Activated naive CD8-positive, alpha-beta T cell treated with anti-CD3 and anti-CD28 coated beads, Interleukin-2, amount 10 ng/mL, durations not matched to agents 7 days and 5 days (primary cell): Measurements from ENCODE around the gene CHST4. TPM values are rescaled to one million over a fixed set of nuclear protein-coding genes. Genes with fewer than 3 reads are reported as not detected.
"Not testable (repeated sequence)": the region's sequence is repeated elsewhere in the genome, so short reads cannot be mapped to it uniquely, and the experiment has no call there.

ENCODE experiments used
- ATAC-seq: fragments of 150-1000 bp; cut with Tn5 transposase; one replicate; pipeline ENCODE4 v1.10.0; 2021; ENCODE audit warnings: low read depth, moderate library complexity
- POLR2A ChIA-PET: fragments of 350-600 bp; sonication (Branson Sonifier 250); formaldehyde crosslinking; loops from one replicate; lab custom pipeline; 2021; ENCODE audit warnings: antibody characterized with exemption; lab: Charles Lee
- DNase-seq: peaks from one replicate; pipeline ENCODE4 v3.0.0; 2021
- H3K27ac Mint-ChIP-seq: one replicate; pipeline ENCODE4 v1.8.0; 2022; ENCODE audit warnings: mild to moderate bottlenecking, mixed read lengths
- H3K27me3 Mint-ChIP-seq: one replicate; pipeline ENCODE4 v1.8.0; 2022; ENCODE audit warnings: mild to moderate bottlenecking, moderate library complexity, mixed read lengths
- H3K36me3 Mint-ChIP-seq: one replicate; pipeline ENCODE4 v1.8.0; 2021; ENCODE audit warnings: mild to moderate bottlenecking, mixed read lengths
- H3K4me1 Mint-ChIP-seq: one replicate; pipeline ENCODE4 v1.8.0; 2021; ENCODE audit warnings: mixed read lengths
- H3K4me3 Mint-ChIP-seq: one replicate; pipeline ENCODE4 v1.8.0; 2022; ENCODE audit warnings: mild to moderate bottlenecking, moderate library complexity, mixed read lengths
- H3K9me3 Mint-ChIP-seq: one replicate; pipeline ENCODE4 v1.8.0; 2021; ENCODE audit warnings: mixed read lengths
- total RNA-seq, 2 experiments: library from RNA; stranded (reverse); gene quantifications; one replicate each; pipeline ENCODE4 v1.2.3, GENCODE V29; 2021

Gene CHST4
- total RNA-seq, 2 experiments from 2014 or later, result not detected

- Mint-ChIP-seq H3K4me3 (no peak overlapping the region), H3K36me3 (no peaks in the 10 kb centered on the region), H3K9me3 (no peaks in the 10 kb centered on the region), H3K4me1 (peaks cover 12% of the 10 kb centered on the region), H3K27ac (no peak overlapping the region), H3K27me3 (peaks cover 5% of the 10 kb centered on the region)
- POLR2A ChIA-PET, result interaction anchor here (0.6 kb wide), 1 partner anchor 28 kb away, joined by 3 read pairs; no protein-coding TSS in a partner anchor
- DNase-seq, result no peak
- ATAC-seq, result no peak
Measured at GRCh38 chr16:71567931-71568330, 41.7 kb downstream of the CHST4 start.

DNA sequence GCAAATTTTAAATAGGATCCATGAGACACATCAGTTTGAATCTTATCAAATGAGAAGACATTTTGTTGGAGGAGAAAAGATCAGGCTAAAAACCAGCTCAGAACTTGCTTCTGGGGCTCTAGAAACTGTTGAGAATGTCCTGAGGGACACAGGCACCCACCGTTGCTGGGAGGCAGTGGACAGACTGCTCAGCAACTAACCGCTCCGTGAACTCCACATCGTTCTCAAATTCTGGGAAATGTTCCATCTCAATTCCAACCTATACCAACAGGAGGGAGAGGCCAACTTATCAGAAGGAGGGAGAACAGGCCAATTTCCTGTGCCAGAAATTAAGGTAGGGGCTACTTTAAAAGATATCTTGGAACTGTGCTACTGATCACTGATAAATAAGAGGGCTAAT lies 42.3 kb downstream of the CHST4 start:
- DNase-seq (no peak), ATAC-seq (no peak)
- no peaks in the 10 kb centered on the region for H3K36me3 Mint-ChIP-seq
- POLR2A ChIA-PET, result no interaction called here
- peaks cover 12% of the 10 kb centered on the region for H3K4me1 Mint-ChIP-seq
- H3K9me3 Mint-ChIP-seq, result no peaks in the 10 kb centered on the region
- H3K27ac Mint-ChIP-seq, result no peak overlapping the region
- H3K27me3 Mint-ChIP-seq, result peaks cover 8% of the 10 kb centered on the region
- H3K4me3 Mint-ChIP-seq, result no peak overlapping the region

DNA sequence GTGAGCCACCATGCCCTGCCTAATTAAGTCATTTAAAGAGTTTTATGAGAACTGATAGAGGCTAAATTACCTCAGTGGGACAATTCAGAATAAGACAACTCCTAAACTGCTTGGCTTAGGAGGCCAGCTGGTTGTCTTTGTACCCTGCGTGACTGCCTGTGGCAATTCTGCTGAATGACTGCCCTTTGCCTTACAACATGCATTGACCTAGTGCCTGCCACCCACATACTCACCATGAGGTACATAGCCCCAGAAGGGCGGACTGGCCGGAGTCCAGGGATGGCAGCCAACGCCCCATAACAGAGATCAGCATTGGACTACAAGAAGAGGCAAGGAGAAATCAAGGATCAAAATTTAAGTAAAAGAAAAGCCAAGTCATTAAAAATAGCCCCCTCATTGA lies 43.4 kb downstream of the CHST4 start:
- Mint-ChIP-seq H3K27ac (no peak overlapping the region), H3K36me3 (no peaks in the 10 kb centered on the region), H3K9me3 (no peaks in the 10 kb centered on the region), H3K27me3 (peaks cover 15% of the 10 kb centered on the region), H3K4me3 (no peak overlapping the region), H3K4me1 (peaks cover 7% of the 10 kb centered on the region)
- POLR2A ChIA-PET, result no interaction called here
- ATAC-seq (no peak), DNase-seq (no peak)

GRCh38 chr16:71570144-71570543 lies 43.9 kb downstream of the CHST4 start:
- no peak overlapping the region for H3K4me3 Mint-ChIP-seq

DNA sequence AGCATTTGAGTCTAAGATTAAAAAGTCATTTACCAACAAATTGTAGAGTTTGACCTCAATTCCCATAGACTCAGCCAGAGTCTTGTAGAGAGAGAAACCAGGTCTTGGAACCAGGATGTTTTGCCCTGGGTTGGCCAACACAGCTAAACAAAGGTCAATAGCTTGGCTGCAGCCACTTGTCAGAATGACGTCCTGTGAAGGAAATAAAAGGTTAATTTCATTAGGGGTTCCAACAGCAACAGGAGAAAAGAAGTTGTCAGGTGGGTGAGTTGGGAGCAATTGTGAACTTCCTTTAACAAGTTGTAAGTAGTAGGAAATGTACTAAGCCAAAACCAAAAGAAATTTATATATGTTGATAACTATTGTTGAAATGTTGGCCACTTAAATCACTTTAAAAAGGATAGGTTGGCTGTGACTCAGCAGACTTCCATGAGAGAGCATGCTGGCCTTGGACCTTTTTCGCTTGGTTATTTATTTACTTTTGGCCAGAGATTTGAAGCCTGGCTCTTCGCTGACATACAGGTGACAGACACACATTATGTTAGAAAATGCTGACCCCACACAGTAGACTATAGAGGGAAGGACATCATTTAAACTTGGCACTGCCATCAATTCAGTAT lies 46.4 kb downstream of the CHST4 start:
- Mint-ChIP-seq H3K4me3 (no peak overlapping the region), H3K9me3 (no peaks in the 10 kb centered on the region), H3K27ac (no peak overlapping the region), H3K27me3 (peaks cover 27% of the 10 kb centered on the region), H3K4me1 (no peaks in the 10 kb centered on the region), H3K36me3 (no peaks in the 10 kb centered on the region)
- POLR2A ChIA-PET, result no interaction called here
- ATAC-seq (no peak), DNase-seq (no peak)

More at GRCh38 chr16:71570144-71570543, 43.9 kb downstream of the CHST4 start:
- POLR2A ChIA-PET, result no interaction called here
- Mint-ChIP-seq H3K4me1 (peaks cover 7% of the 10 kb centered on the region), H3K9me3 (no peaks in the 10 kb centered on the region), H3K27me3 (peaks cover 15% of the 10 kb centered on the region), H3K36me3 (no peaks in the 10 kb centered on the region), H3K27ac (no peak overlapping the region)
- ATAC-seq, result no peak
- DNase-seq, result no peak

DNA sequence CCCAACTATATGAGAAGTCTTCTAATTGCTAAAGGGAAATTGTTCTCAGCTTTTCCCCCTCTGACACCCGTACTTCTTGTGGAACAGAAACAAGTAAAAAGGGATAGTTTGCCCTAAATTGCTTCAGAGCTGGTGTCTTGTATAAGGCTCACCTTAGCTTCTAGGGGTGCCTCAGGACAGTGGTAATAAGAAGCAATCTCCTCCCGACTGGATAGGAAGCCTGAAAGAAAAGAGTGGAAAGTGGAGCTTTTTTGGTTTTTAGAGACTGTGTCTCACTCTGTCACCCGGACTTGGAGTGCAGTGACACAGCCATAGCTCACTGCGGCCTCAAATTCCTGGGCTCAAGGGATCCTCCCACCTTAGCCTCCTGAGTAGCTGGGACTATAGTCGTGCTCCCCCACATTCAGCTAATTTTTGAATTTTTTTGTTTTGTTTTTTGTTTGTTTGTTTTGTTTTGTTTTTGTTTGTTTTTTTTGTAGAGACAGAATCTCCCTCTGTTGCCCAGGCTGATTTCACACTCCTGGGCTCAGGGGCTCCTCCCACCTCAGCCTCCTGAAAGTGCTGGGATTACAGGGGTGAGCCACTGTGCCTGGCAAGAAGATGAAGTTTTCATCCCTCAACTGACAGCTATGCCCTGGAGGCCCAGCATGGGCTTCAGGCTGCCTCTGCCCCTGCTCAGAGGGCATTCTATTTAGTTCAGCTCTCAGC lies 47.3 kb downstream of the CHST4 start:
- H3K27me3 Mint-ChIP-seq, result peaks cover 27% of the 10 kb centered on the region

GRCh38 chr16:71574702-71575101 lies 48.5 kb downstream of the CHST4 start:
- Mint-ChIP-seq H3K9me3 (no peaks in the 10 kb centered on the region), H3K4me1 (no peaks in the 10 kb centered on the region), H3K36me3 (no peaks in the 10 kb centered on the region), H3K27me3 (peaks cover 27% of the 10 kb centered on the region), H3K27ac (no peak overlapping the region), H3K4me3 (no peak overlapping the region)
- no peak for DNase-seq
- POLR2A ChIA-PET, result no interaction called here
- no peak for ATAC-seq

More for the DNA sequence above, 47.3 kb downstream of the CHST4 start:
- DNase-seq (no peak), ATAC-seq (no peak)
- POLR2A ChIA-PET, result no interaction called here
- Mint-ChIP-seq H3K9me3 (no peaks in the 10 kb centered on the region), H3K4me3 (no peak overlapping the region), H3K36me3 (no peaks in the 10 kb centered on the region), H3K4me1 (no peaks in the 10 kb centered on the region), H3K27ac (no peak overlapping the region)

- POLR2A ChIA-PET, result no interaction called here
- H3K36me3 Mint-ChIP-seq, result no peaks in the 10 kb centered on the region
- H3K4me3 Mint-ChIP-seq, result no peak within 1 kb of the TSS
- no peak for ATAC-seq
- no peaks in the 10 kb centered on the region for H3K4me1 Mint-ChIP-seq
- H3K27me3 Mint-ChIP-seq, result peaks cover 25% of the 10 kb centered on the region
- no peak for DNase-seq
- H3K27ac Mint-ChIP-seq, result no peak within 1 kb of the TSS
- H3K9me3 Mint-ChIP-seq, result no peaks in the 10 kb centered on the region
Measured at GRCh38 chr16:71576971-71577370, 50.7 kb downstream of the CHST4 start, which contains the start of gene TAT. TSS of gene TAT (minus strand) at chr16:71577092. CDS start at chr16:71576415, 677 bp downstream.

- H3K4me3 Mint-ChIP-seq, POLR2A ChIA-PET, H3K4me1 Mint-ChIP-seq, H3K27ac Mint-ChIP-seq, DNase-seq, H3K9me3 Mint-ChIP-seq, ATAC-seq, H3K36me3 Mint-ChIP-seq: not testable (repeated sequence)
- peaks cover 16% of the 10 kb centered on the region for H3K27me3 Mint-ChIP-seq
Measured at GRCh38 chr16:71582553-71582848, 56.3 kb downstream of the CHST4 start.

GRCh38 chr16:71584543-71585317 lies 58.5 kb downstream of the CHST4 start:
- POLR2A ChIA-PET, result no interaction called here
- no peak overlapping the region for H3K4me3 Mint-ChIP-seq
- no peak for ATAC-seq
- H3K36me3 Mint-ChIP-seq, result no peaks in the 10 kb centered on the region
- H3K9me3 Mint-ChIP-seq, result no peaks in the 10 kb centered on the region
- no peaks in the 10 kb centered on the region for H3K4me1 Mint-ChIP-seq
- no peak for DNase-seq
- no peak overlapping the region for H3K27ac Mint-ChIP-seq
- peaks cover 19% of the 10 kb centered on the region for H3K27me3 Mint-ChIP-seq

- POLR2A ChIA-PET, result no interaction called here
- ATAC-seq (no peak), DNase-seq (no peak)
- Mint-ChIP-seq H3K27ac (no peak overlapping the region), H3K27me3 (peaks cover 19% of the 10 kb centered on the region), H3K4me1 (no peaks in the 10 kb centered on the region), H3K4me3 (no peak overlapping the region), H3K9me3 (no peaks in the 10 kb centered on the region), H3K36me3 (no peaks in the 10 kb centered on the region)
Measured at GRCh38 chr16:71585318-71585703, 59.1 kb downstream of the CHST4 start.
